ENCODE results near the gene CDCA5.
"Not testable (repeated sequence)": the region's sequence is repeated elsewhere in the genome, so short reads cannot be mapped to it uniquely, and the experiment has no call there.

Gene CDCA5

GRCh38 chr11:65124480-65125196 lies 40.8 kb upstream of the CDCA5 start:
- H3K4me3 Mint-ChIP-seq: peak overlapping the region; percentile 100
- peaks cover 94% of the 10 kb centered on the region for H3K36me3 Mint-ChIP-seq (ENCODE audit: low read depth)

DNA sequence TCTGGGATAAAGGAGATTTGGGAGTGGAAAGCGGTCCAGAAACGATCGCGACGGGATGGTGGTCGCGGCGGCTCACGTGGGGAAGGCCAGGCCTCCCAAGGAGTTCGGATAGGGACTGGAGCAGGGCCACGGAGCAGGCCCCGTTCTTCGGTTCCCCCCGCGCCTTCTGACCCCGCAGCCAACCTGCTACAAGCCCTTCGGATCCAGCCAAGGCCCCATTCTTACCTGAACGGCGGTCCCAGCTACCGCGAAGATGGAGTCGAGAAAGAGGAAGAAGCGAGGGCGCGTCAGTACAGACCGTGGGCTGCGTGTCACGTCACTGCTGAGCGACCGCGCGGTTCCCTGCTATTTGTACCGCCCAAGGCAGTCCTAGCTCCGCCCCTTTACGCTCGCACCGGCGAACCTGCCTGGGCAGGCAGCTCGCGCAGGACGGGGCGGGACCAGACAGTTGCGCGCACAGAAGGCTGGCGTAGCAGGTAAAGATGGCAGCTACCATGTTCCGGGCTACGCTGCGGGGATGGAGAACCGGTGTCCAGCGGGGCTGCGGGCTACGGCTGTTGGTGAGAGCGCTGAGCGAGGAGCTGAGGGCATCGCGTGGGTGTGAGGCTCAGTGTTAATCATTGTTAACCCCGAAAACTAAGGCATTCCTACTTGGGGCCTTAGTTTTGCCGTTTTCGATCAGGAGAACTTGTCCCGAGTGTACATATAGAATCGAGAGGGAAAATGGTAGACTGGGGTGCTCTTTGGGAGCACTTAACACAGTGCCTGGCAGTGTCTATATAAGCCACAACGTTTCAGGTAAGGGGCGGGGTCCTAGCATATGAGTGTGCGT lies 38.2 kb upstream of the CDCA5 start, which contains the start of the genes FAU and MRPL49:
Gene FAU, minus strand, starts transcription at position 270 of the 832 bp plus-strand sequence. CDS start 321 bp downstream, outside the sequence.
Gene MRPL49, plus strand, starts transcription at position 457 of the 832 bp plus-strand sequence. Its CDS starts 26 bp downstream, at position 483.
- no peaks in the 10 kb centered on the region for H3K27me3 Mint-ChIP-seq
- peak within 1 kb of the TSS; percentile 100 for H3K4me3 Mint-ChIP-seq
- peaks cover 52% of the 10 kb centered on the region for H3K4me1 Mint-ChIP-seq (ENCODE audit: low read depth)
- peak; percentile 98 for DNase-seq
- H3K9me3 Mint-ChIP-seq: no peaks in the 10 kb centered on the region
- peaks cover 92% of the 10 kb centered on the region for H3K36me3 Mint-ChIP-seq (ENCODE audit: low read depth)
- H3K27ac Mint-ChIP-seq: peak within 1 kb of the TSS; percentile 98

More at GRCh38 chr11:65124480-65125196, 40.8 kb upstream of the CDCA5 start:
- peak overlapping the region; percentile 79 for H3K27ac Mint-ChIP-seq
- H3K4me1 Mint-ChIP-seq (ENCODE audit: low read depth): peaks cover 40% of the 10 kb centered on the region
- H3K9me3 Mint-ChIP-seq: no peaks in the 10 kb centered on the region
- DNase-seq: peak; percentile 2
- no peaks in the 10 kb centered on the region for H3K27me3 Mint-ChIP-seq

DNA sequence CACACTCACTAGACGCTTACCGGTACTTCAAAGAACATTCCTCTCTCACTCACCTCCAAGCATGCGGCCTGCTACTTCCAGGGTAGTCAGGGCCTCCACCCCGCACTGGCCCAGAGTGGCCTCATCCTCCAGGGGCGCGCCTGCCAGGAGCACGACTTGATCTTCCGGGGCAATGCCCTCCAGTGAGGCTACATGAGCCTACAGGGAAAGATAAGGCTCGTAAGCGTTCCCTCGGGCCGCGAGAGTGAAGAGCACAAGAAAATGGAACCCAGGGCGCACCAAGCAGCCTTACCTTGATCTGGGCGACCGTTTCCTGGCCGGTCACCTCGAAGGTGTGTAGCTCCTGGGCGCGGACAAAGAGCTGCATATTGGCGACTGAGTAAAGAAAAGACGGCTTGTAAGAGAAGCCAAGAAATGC lies 37.6 kb upstream of the CDCA5 start:
- H3K4me1 Mint-ChIP-seq (ENCODE audit: low read depth): peaks cover 57% of the 10 kb centered on the region
- peak overlapping the region; percentile 98 for H3K27ac Mint-ChIP-seq
- peak overlapping the region; percentile 100 for H3K4me3 Mint-ChIP-seq
- peaks cover 91% of the 10 kb centered on the region for H3K36me3 Mint-ChIP-seq (ENCODE audit: low read depth)
- peak; percentile 64 for DNase-seq
- H3K9me3 Mint-ChIP-seq: no peaks in the 10 kb centered on the region
- no peaks in the 10 kb centered on the region for H3K27me3 Mint-ChIP-seq

DNA sequence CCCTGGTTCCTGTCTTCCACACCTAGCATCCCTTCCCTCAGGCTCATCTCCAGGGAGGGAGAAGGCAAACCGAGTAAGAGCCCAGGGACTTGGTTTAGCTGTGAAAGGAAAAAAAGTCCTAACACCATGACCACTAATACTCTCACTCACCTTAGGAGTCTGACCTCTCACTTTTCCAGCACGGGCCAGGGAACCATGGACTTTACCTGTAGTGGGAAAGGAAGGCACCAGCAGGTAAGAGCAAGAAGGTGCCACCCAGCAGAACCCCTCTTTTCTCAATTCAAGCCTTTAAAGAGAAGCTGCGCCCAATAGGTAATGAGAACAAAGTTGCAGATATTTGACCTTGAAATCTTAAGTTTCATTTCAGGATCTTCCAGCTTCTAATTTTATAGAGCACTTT lies 37.0 kb upstream of the CDCA5 start:
- DNase-seq: no peak
- H3K27me3 Mint-ChIP-seq: no peaks in the 10 kb centered on the region
- peaks cover 63% of the 10 kb centered on the region for H3K4me1 Mint-ChIP-seq (ENCODE audit: low read depth)
- H3K4me3 Mint-ChIP-seq: peak overlapping the region; percentile 100
- H3K27ac Mint-ChIP-seq: peak overlapping the region; percentile 98
- peaks cover 91% of the 10 kb centered on the region for H3K36me3 Mint-ChIP-seq (ENCODE audit: low read depth)
- H3K9me3 Mint-ChIP-seq: no peaks in the 10 kb centered on the region

GRCh38 chr11:65119670-65119995 lies 35.8 kb upstream of the CDCA5 start:
- Mint-ChIP-seq H3K4me3 (peak overlapping the region; percentile 100), H3K27me3 (no peaks in the 10 kb centered on the region), H3K9me3 (no peaks in the 10 kb centered on the region), H3K4me1 (ENCODE audit: low read depth) (peaks cover 74% of the 10 kb centered on the region), H3K36me3 (ENCODE audit: low read depth) (peaks cover 89% of the 10 kb centered on the region), H3K27ac (peak overlapping the region; percentile 98)
- no peak for DNase-seq

DNA sequence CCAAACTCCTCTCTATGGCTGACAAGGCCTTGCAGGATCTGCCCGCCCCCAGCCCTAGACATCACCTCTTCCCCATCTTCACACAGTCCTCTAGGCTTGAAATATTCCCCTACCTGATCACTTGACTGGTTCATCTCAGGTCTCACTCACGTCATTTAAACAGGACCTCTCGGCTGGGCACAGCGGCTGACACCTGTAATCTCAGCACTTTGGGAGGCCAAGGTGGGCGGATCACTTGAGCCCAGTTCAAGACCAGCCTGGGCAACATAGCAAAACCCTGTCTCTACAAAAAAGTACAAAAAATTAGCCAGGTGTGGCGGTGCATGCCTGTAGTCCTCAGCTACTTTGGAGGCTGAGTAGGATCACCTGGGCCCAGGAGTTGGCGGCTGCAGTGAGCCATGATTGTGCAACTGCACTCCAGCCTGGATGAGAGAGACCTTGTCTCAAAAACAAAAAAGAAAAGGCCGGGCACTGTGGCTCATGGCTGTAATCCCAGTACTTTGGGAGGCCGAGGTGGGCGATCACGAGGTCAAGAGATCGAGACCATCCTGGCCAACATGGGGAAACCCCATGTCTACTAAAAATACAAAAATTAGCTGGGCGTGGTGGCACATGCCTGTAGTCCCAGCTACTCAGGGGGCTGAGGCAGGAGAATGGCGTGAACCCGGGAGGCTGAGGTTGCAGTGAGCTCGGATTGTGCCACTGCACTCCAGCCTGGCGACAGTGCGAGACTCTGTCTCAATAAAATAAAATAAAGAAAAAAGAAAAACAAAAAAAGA lies 35.2 kb upstream of the CDCA5 start:
- H3K27me3 Mint-ChIP-seq, H3K9me3 Mint-ChIP-seq, DNase-seq: not testable (repeated sequence)
- H3K27ac Mint-ChIP-seq: peak overlapping the region; percentile 98
- H3K4me1 Mint-ChIP-seq (ENCODE audit: low read depth): peaks cover 72% of the 10 kb centered on the region
- H3K36me3 Mint-ChIP-seq (ENCODE audit: low read depth): peaks cover 86% of the 10 kb centered on the region
- peak overlapping the region; percentile 100 for H3K4me3 Mint-ChIP-seq

- DNase-seq: no peak
- Mint-ChIP-seq H3K4me3 (peak overlapping the region; percentile 89), H3K27ac (peak overlapping the region; percentile 98), H3K27me3 (no peaks in the 10 kb centered on the region), H3K9me3 (no peaks in the 10 kb centered on the region), H3K4me1 (ENCODE audit: low read depth) (peaks cover 73% of the 10 kb centered on the region), H3K36me3 (ENCODE audit: low read depth) (peaks cover 82% of the 10 kb centered on the region)
These were observed 34.4 kb upstream of the CDCA5 start for GRCh38 chr11:65118097-65118837.

DNA sequence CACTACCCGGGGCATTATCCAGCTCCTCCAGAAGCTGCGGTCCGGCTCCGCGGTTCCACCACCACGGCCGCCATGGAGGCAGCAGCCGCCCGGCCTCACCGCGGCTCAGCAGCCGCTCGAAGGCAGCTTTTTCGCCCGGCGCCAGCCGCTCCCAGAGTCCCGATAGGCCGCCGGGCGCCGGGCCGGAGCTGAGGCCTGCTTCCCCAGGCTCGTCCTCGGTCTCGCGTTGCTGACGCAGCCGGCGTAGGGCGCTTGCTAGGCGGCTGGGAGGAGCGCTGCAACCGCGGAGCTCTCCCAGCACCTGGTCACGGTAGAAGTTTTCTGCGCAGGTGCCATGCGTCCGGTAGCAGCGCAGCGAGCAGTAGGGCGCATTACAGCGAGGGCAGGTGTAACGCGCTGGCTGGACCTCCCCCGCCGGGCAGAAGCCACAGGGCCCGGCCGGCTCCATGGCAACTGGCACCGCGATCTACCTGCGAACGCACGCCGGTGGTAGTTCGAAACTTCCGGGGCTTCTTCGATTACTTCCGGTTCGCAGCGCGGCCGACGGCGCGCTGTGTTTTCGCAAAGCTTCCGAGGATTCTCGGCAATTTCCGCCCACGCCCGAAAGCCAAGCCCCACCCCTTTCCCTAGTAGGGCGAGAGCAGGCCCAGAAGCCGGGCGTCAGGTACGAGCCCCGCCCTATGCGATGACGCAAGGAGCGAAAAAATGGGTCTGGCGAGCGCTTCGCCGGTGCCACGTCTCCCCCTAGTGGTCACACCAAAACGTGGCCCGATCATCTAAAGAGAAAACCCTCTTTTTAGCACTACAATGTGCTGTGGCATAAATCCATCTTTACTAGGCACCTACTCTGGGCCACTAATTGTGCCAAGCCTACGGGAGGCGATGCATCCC lies 33.6 kb upstream of the CDCA5 start, which contains the start of gene ZNHIT2:
Gene ZNHIT2, minus strand, starts transcription at position 496 of the 891 bp plus-strand sequence. Its CDS starts 48 bp downstream, at position 448.
- no peaks in the 10 kb centered on the region for H3K9me3 Mint-ChIP-seq
- H3K36me3 Mint-ChIP-seq (ENCODE audit: low read depth): peaks cover 77% of the 10 kb centered on the region
- peaks cover 72% of the 10 kb centered on the region for H3K4me1 Mint-ChIP-seq (ENCODE audit: low read depth)

GRCh38 chr11:65116370-65117205 lies 32.7 kb upstream of the CDCA5 start:
- Mint-ChIP-seq H3K4me1 (ENCODE audit: low read depth) (peaks cover 73% of the 10 kb centered on the region), H3K36me3 (ENCODE audit: low read depth) (peaks cover 71% of the 10 kb centered on the region), H3K27me3 (no peaks in the 10 kb centered on the region), H3K4me3 (peak overlapping the region; percentile 89), H3K9me3 (no peaks in the 10 kb centered on the region), H3K27ac (peak overlapping the region; percentile 98)
- DNase-seq: peak; percentile 80

More for the DNA sequence above, 33.6 kb upstream of the CDCA5 start, which contains the start of gene ZNHIT2:
- Mint-ChIP-seq H3K27me3 (no peaks in the 10 kb centered on the region), H3K4me3 (peak within 1 kb of the TSS; percentile 89), H3K27ac (peak within 1 kb of the TSS; percentile 98)
- DNase-seq: peak; percentile 100

DNA sequence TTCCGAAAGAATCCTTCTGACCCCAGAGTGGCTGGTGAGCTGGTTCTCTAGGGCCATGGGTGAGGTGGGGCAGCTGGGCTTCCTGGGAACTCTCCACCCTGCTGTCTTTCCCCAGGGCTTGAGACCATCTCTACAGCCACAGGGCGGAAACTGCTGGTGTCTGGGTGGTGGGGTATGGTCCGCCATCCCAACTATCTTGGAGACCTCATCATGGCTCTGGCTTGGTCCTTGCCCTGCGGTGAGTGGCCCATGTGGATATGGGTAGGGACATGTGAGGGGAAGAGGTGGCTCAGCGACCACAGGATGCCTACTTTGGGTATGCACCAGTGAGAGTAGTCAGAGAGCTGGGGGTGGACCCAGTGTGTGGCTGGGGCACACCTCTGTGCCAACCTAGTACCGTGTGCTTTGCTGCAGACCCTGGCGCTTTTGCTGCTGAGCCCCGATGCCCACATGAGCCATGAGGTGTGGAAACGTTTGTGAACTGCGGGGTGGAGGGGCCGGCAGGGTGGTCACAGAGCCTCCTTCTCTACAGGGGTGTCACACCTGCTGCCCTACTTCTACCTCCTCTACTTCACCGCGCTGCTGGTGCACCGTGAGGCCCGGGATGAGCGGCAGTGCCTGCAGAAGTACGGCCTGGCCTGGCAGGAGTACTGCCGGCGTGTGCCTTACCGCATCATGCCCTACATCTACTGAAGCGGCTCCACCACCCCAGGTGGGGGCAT lies 31.7 kb upstream of the CDCA5 start:
- Mint-ChIP-seq H3K36me3 (ENCODE audit: low read depth) (peaks cover 69% of the 10 kb centered on the region), H3K27me3 (no peaks in the 10 kb centered on the region), H3K9me3 (no peaks in the 10 kb centered on the region), H3K4me1 (ENCODE audit: low read depth) (peaks cover 74% of the 10 kb centered on the region), H3K27ac (peak overlapping the region; percentile 98), H3K4me3 (peak overlapping the region; percentile 89)
- DNase-seq: no peak

GRCh38 chr11:65114538-65115171 lies 30.8 kb upstream of the CDCA5 start:
- Mint-ChIP-seq H3K4me1 (ENCODE audit: low read depth) (peaks cover 72% of the 10 kb centered on the region), H3K27ac (peak overlapping the region; percentile 98), H3K9me3 (no peaks in the 10 kb centered on the region), H3K36me3 (ENCODE audit: low read depth) (peaks cover 67% of the 10 kb centered on the region), H3K4me3 (peak overlapping the region; percentile 36), H3K27me3 (no peaks in the 10 kb centered on the region)
- DNase-seq: no peak
